GM23338 (cell line): Measurements from ENCODE around the gene RHOD.

ENCODE experiments used
- CREB1 ChIP-seq: fragments of 250-450 bp; sonication (Bioruptor Pico); IDR thresholded peaks from 2 replicates; pipeline ENCODE4 v1.5.0; 2020; ENCODE audit warnings: low read depth, mild to moderate bottlenecking, moderate library complexity
- EZH2 ChIP-seq: fragments of 200-600 bp; sonication (generic); IDR thresholded peaks from one replicate; pipeline ENCODE4 v1.8.0; 2017; ENCODE audit warnings: antibody characterized with exemption, mild to moderate bottlenecking, low read depth; ENCODE audit not compliant: unreplicated experiment
- EZH2phosphoT487 ChIP-seq: fragments of 200-600 bp; sonication (generic); IDR thresholded peaks from one replicate; pipeline ENCODE4 v1.8.1; 2018; ENCODE audit warnings: antibody characterized with exemption; ENCODE audit not compliant: unreplicated experiment
- POLR2AphosphoS5 ChIP-seq: IDR thresholded peaks from 2 replicates; pipeline ENCODE4 v1.6.1; 2016; ENCODE audit warnings: antibody characterized with exemption, low read depth
- REST ChIP-seq: IDR thresholded peaks from one replicate; pipeline ENCODE4 v1.6.1; 2018; ENCODE audit warnings: antibody characterized with exemption; ENCODE audit not compliant: unreplicated experiment
- TF ChIP-seq, protein P1 (sequence below), 2 experiments: fragments of 200-600 bp in 1 of 2; sonication (generic) in 1 of 2; conservative IDR thresholded peaks; 2 replicates each; pipeline versions ENCODE4 v1.5.1 to v1.6.1; 2016 to 2017; ENCODE audit warnings: antibody characterized with exemption in 2 of 2, low read depth in 2 of 2, mild to moderate bottlenecking in 2 of 2, moderate library complexity in 1 of 2
- TF ChIP-seq, protein P2 (sequence below): IDR thresholded peaks from 2 replicates; pipeline ENCODE4 v1.6.1; 2016; ENCODE audit warnings: antibody characterized with exemption

DNA sequence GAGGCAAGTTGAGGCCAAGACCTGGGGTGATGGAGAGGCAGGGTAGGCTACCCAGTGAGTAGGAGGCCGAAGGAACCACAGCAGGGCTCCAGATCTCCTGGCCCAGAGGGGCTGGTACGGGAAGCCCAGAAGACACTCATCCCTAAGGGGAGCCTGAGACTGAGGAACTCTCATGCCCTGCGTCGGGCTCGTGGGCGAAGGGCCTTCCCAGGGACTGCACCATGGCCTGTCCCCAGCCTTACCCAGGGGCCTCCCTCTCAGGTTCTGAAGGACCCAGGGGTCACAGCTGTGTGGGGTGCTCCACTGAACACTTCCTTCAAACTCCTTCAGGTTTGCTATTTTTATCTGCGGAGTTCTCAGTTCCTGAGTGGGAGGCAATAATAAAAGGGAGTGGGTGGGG, 49.5 kb upstream of the RHOD start:
- TF ChIP-seq EZH2phosphoT487, result no peak
- no peak for TF ChIP-seq REST
- TF ChIP-seq, protein P1, sequence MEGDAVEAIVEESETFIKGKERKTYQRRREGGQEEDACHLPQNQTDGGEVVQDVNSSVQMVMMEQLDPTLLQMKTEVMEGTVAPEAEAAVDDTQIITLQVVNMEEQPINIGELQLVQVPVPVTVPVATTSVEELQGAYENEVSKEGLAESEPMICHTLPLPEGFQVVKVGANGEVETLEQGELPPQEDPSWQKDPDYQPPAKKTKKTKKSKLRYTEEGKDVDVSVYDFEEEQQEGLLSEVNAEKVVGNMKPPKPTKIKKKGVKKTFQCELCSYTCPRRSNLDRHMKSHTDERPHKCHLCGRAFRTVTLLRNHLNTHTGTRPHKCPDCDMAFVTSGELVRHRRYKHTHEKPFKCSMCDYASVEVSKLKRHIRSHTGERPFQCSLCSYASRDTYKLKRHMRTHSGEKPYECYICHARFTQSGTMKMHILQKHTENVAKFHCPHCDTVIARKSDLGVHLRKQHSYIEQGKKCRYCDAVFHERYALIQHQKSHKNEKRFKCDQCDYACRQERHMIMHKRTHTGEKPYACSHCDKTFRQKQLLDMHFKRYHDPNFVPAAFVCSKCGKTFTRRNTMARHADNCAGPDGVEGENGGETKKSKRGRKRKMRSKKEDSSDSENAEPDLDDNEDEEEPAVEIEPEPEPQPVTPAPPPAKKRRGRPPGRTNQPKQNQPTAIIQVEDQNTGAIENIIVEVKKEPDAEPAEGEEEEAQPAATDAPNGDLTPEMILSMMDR (conservative IDR thresholded peaks at IDR 0.05; ENCODE audit: low read depth in 2 of 2), result no peak
- TF ChIP-seq, protein P2, sequence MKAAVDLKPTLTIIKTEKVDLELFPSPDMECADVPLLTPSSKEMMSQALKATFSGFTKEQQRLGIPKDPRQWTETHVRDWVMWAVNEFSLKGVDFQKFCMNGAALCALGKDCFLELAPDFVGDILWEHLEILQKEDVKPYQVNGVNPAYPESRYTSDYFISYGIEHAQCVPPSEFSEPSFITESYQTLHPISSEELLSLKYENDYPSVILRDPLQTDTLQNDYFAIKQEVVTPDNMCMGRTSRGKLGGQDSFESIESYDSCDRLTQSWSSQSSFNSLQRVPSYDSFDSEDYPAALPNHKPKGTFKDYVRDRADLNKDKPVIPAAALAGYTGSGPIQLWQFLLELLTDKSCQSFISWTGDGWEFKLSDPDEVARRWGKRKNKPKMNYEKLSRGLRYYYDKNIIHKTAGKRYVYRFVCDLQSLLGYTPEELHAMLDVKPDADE, result no peak
- TF ChIP-seq CREB1, result no peak
- TF ChIP-seq POLR2AphosphoS5, result no peak
- TF ChIP-seq EZH2, result no peak
